Measurements from ENCODE around the gene KLK13.

Gene KLK13

GRCh38 chr19:51101171-51101865 lies 36.4 kb upstream of the KLK13 start:
- no peak for TF ChIP-seq TEAD4 (IDR thresholded peaks at IDR 0.05)
- TF ChIP-seq ZBTB7A (IDR thresholded peaks at IDR 0.05; ENCODE audit: low read depth) = no peak
- TF ChIP-seq MAX (IDR thresholded peaks at IDR 0.05) = no peak
- TF ChIP-seq EP300 (IDR thresholded peaks at IDR 0.05; ENCODE audit: borderline replicate concordance) = no peak
- no peak for TF ChIP-seq CREB1 (IDR thresholded peaks at IDR 0.05; ENCODE audit: low read depth)
- no peak for TF ChIP-seq YY1 (IDR thresholded peaks at IDR 0.05; ENCODE audit: low read depth)
- TF ChIP-seq EGR1 (IDR thresholded peaks at IDR 0.05) = no peak
- TF ChIP-seq REST (IDR thresholded peaks at IDR 0.05; ENCODE audit: low read depth) = no peak

- TF ChIP-seq MAX (IDR thresholded peaks at IDR 0.05) (no peak), EGR1 (IDR thresholded peaks at IDR 0.05) (no peak), USF1 (IDR thresholded peaks at IDR 0.05) (no peak), TAF1 (IDR thresholded peaks at IDR 0.05; ENCODE audit: low read depth) (no peak), NFIC (IDR thresholded peaks at IDR 0.05) (no peak), TCF12 (IDR thresholded peaks at IDR 0.05; ENCODE audit: low read depth) (no peak), EP300 (IDR thresholded peaks at IDR 0.05; ENCODE audit: borderline replicate concordance) (no peak)
Measured at GRCh38 chr19:51100601-51101000, 35.7 kb upstream of the KLK13 start.

- TF ChIP-seq TCF12 (IDR thresholded peaks at IDR 0.05; ENCODE audit: low read depth) (no peak), RAD21 (IDR thresholded peaks at IDR 0.05; ENCODE audit: low read depth) (no peak), CREB1 (IDR thresholded peaks at IDR 0.05; ENCODE audit: low read depth) (no peak), YY1 (IDR thresholded peaks at IDR 0.05; ENCODE audit: low read depth) (no peak), CEBPB (IDR thresholded peaks at IDR 0.05) (no peak), EGR1 (IDR thresholded peaks at IDR 0.05) (no peak), ZBTB7A (IDR thresholded peaks at IDR 0.05; ENCODE audit: low read depth) (no peak)
Measured at GRCh38 chr19:51099047-51099382, 34.1 kb upstream of the KLK13 start.

- TF ChIP-seq TCF12 (IDR thresholded peaks at IDR 0.05; ENCODE audit: low read depth) (no peak), RAD21 (IDR thresholded peaks at IDR 0.05; ENCODE audit: low read depth) (no peak), CREB1 (IDR thresholded peaks at IDR 0.05; ENCODE audit: low read depth) (no peak), EGR1 (IDR thresholded peaks at IDR 0.05) (no peak), TAF1 (IDR thresholded peaks at IDR 0.05; ENCODE audit: low read depth) (no peak), EP300 (IDR thresholded peaks at IDR 0.05; ENCODE audit: borderline replicate concordance) (no peak), TEAD4 (IDR thresholded peaks at IDR 0.05) (no peak), MAX (IDR thresholded peaks at IDR 0.05) (no peak), ZBTB7A (IDR thresholded peaks at IDR 0.05; ENCODE audit: low read depth) (no peak), YY1 (IDR thresholded peaks at IDR 0.05; ENCODE audit: low read depth) (no peak), NFIC (IDR thresholded peaks at IDR 0.05) (no peak), FOXM1 (IDR thresholded peaks at IDR 0.05; ENCODE audit: borderline replicate concordance, low read depth) (no peak), USF1 (IDR thresholded peaks at IDR 0.05) (no peak), CEBPB (IDR thresholded peaks at IDR 0.05) (no peak), REST (IDR thresholded peaks at IDR 0.05; ENCODE audit: low read depth) (no peak)
Measured at GRCh38 chr19:51098365-51099046, 33.6 kb upstream of the KLK13 start.

- TF ChIP-seq CREB1 (IDR thresholded peaks at IDR 0.05; ENCODE audit: low read depth) (no peak), FOXM1 (IDR thresholded peaks at IDR 0.05; ENCODE audit: borderline replicate concordance, low read depth) (no peak), USF1 (IDR thresholded peaks at IDR 0.05) (no peak), CEBPB (IDR thresholded peaks at IDR 0.05) (no peak), TAF1 (IDR thresholded peaks at IDR 0.05; ENCODE audit: low read depth) (no peak), NFIC (IDR thresholded peaks at IDR 0.05) (no peak), REST (IDR thresholded peaks at IDR 0.05; ENCODE audit: low read depth) (no peak), RAD21 (IDR thresholded peaks at IDR 0.05; ENCODE audit: low read depth) (no peak), MAX (IDR thresholded peaks at IDR 0.05) (no peak), TCF12 (IDR thresholded peaks at IDR 0.05; ENCODE audit: low read depth) (no peak), YY1 (IDR thresholded peaks at IDR 0.05; ENCODE audit: low read depth) (no peak), TEAD4 (IDR thresholded peaks at IDR 0.05) (no peak), ZBTB7A (IDR thresholded peaks at IDR 0.05; ENCODE audit: low read depth) (no peak), EGR1 (IDR thresholded peaks at IDR 0.05) (no peak), EP300 (IDR thresholded peaks at IDR 0.05; ENCODE audit: borderline replicate concordance) (no peak)
Measured at GRCh38 chr19:51097796-51098195, 32.9 kb upstream of the KLK13 start.
